Duodenal mucosa (tissue), 2 donors: ENCODE results near the gene RAP1GAP.
A peak's percentile ranks its signal among the peaks of the same experiment; 100 is the strongest.
"Not testable (repeated sequence)": the region's sequence is repeated elsewhere in the genome, so short reads cannot be mapped to it uniquely, and the experiment has no call there.

Source experiments
- H3K27ac ChIP-seq: one replicate; pipeline ENCODE4 v1.7.0; 2013; ENCODE audit warnings: low read depth, low read length
- H3K27me3 ChIP-seq, 2 donors: one replicate each; pipeline ENCODE4 v1.7.0; 2013; ENCODE audit warnings: low read length in 2 of 2, control low read depth in 1 of 2; ENCODE audit not compliant: insufficient read depth in 2 of 2, control insufficient read depth in 1 of 2
- H3K36me3 ChIP-seq, 2 donors: one replicate each; pipeline ENCODE4 v1.7.0; 2013; ENCODE audit warnings: low read length in 2 of 2, control low read depth in 1 of 2; ENCODE audit not compliant: insufficient read depth in 2 of 2, control insufficient read depth in 1 of 2
- H3K4me1 ChIP-seq, 2 donors: one replicate each; pipeline ENCODE4 v1.7.0; 2013; ENCODE audit warnings: low read length in 2 of 2, control low read depth in 1 of 2; ENCODE audit not compliant: insufficient read depth in 2 of 2, control insufficient read depth in 1 of 2
- H3K4me3 ChIP-seq, 2 donors: one replicate each; pipeline ENCODE4 v1.7.0; 2013; ENCODE audit warnings: low read length in 2 of 2, low read depth in 1 of 2
- H3K9ac ChIP-seq, 2 donors: one replicate each; pipeline ENCODE4 v1.7.0; 2013; ENCODE audit warnings: low read length in 2 of 2, low read depth in 1 of 2
- H3K9me3 ChIP-seq, 2 donors: one replicate each; pipeline ENCODE4 v1.7.0; 2013; ENCODE audit warnings: low read length in 2 of 2, control low read depth in 1 of 2; ENCODE audit not compliant: control insufficient read depth in 1 of 2

The RAP1GAP gene

GRCh38 chr1:21680381-21680780 is 11.2 kb upstream of the RAP1GAP start:
- H3K27me3 ChIP-seq = no peaks in the 10 kb centered on the region
- H3K9me3 ChIP-seq = no peaks in the 10 kb centered on the region
- no peak overlapping the region for H3K4me3 ChIP-seq
- peaks cover 3 to 23% of the 10 kb centered on the region in 2 donors for H3K36me3 ChIP-seq
- H3K4me1 ChIP-seq = no peaks in the 10 kb centered on the region
- no peak overlapping the region for H3K27ac ChIP-seq
- no peak overlapping the region for H3K9ac ChIP-seq

DNA sequence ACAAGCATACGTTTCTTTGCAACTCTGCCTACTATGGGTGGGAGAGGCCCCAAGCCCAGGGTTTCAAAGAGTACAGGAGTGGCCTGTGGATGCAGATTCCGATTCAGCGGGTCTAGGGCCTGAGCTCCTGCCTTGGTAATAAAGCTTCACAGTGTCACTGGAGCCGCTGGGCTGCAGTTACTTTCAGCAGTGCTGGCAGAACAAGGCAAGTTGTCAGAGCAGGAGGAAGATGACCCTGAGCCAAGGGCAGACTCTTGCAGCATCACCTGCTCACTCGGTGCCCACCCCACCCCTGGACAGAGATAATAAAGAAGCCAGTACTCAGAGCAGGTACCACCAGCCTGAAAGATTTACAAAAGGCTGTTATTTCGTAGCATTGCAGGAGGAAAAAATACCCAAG is 8.0 kb upstream of the RAP1GAP start:
- H3K36me3 ChIP-seq = peaks cover 3 to 17% of the 10 kb centered on the region in 2 donors
- H3K27ac ChIP-seq = no peak overlapping the region

DNA sequence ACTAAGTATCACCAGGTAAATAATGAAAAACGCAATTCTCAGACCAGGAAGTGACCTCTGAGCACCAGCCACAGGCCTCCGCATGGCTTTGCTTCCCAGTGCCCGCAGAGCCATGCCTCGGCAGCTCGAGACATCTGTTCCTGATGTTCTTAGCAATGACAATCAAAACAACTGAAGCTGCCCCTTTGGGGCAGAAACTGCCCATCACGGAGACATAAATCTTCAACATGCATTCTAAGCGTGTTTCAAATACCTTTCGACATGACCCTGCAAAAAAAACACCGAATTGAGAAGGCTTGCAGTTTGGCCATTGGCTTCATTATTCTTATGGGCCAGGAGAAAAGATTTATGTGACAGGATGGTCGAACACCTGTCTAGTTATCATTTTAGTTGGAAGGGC is 5.8 kb upstream of the RAP1GAP start:
- H3K27me3 ChIP-seq = peaks cover 3 to 14% of the 10 kb centered on the region in 2 donors
- peaks cover 3 to 11% of the 10 kb centered on the region in 2 donors for H3K36me3 ChIP-seq
- no peak overlapping the region for H3K9ac ChIP-seq
- no peak overlapping the region for H3K4me3 ChIP-seq
- no peaks in the 10 kb centered on the region for H3K9me3 ChIP-seq
- no peak overlapping the region for H3K27ac ChIP-seq
- peaks cover 8 to 12% of the 10 kb centered on the region in 2 donors for H3K4me1 ChIP-seq

More for the DNA sequence above, 8.0 kb upstream of the RAP1GAP start:
- H3K4me1 ChIP-seq = peaks cover 6 to 7% of the 10 kb centered on the region in 2 donors
- no peaks in the 10 kb centered on the region for H3K9me3 ChIP-seq
- no peak overlapping the region for H3K9ac ChIP-seq
- no peak overlapping the region for H3K4me3 ChIP-seq
- H3K27me3 ChIP-seq = no peaks in the 10 kb centered on the region

GRCh38 chr1:21673853-21674252 is 4.7 kb upstream of the RAP1GAP start:
- H3K9ac ChIP-seq, H3K27ac ChIP-seq, H3K4me3 ChIP-seq, H3K9me3 ChIP-seq: not testable (repeated sequence)
- peaks cover 11 to 19% of the 10 kb centered on the region in 2 donors for H3K4me1 ChIP-seq
- H3K27me3 ChIP-seq = peaks cover 3 to 16% of the 10 kb centered on the region in 2 donors
- H3K36me3 ChIP-seq = peaks cover 3 to 11% of the 10 kb centered on the region in 2 donors

GRCh38 chr1:21673277-21673780 is 4.2 kb upstream of the RAP1GAP start:
- H3K27me3 ChIP-seq = peaks cover 9 to 22% of the 10 kb centered on the region in 2 donors
- H3K9me3 ChIP-seq = no peaks in the 10 kb centered on the region
- H3K4me3 ChIP-seq = no peak overlapping the region
- H3K27ac ChIP-seq = no peak overlapping the region
- no peak overlapping the region for H3K9ac ChIP-seq
- peaks cover 3 to 6% of the 10 kb centered on the region in 2 donors for H3K36me3 ChIP-seq
- H3K4me1 ChIP-seq = peaks cover 16 to 24% of the 10 kb centered on the region in 2 donors

- no peak overlapping the region for H3K9ac ChIP-seq
Observed at GRCh38 chr1:21672478-21673276, 3.5 kb upstream of the RAP1GAP start.

DNA sequence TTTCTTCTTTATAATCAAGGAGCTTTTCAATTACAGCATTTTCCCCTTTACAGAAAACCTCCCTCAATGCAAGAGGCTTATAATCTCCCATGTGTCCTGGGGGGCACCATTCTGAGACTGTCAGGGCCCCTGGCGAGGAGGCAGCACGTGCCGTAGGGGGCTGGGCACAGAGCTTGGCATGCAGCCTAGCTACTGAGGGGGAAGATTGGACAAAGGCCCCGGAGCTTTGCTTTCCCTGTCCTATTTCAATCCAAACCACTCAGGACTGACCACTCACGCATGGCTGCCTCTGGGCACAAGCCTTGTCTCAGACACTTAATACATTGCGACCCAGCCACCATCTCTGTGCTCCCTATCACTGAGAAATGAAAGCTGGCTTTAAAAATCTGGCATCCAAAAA is 2.8 kb upstream of the RAP1GAP start:
- Histone ChIP-seq H3K27me3 (peaks cover 20 to 36% of the 10 kb centered on the region in 2 donors), H3K4me3 (no peak overlapping the region), H3K9ac (no peak overlapping the region), H3K36me3 (peaks cover 0 to under 1% of the 10 kb centered on the region in 2 donors), H3K9me3 (no peaks in the 10 kb centered on the region), H3K4me1 (peaks cover 16 to 27% of the 10 kb centered on the region in 2 donors), H3K27ac (no peak overlapping the region)

More at GRCh38 chr1:21672478-21673276, 3.5 kb upstream of the RAP1GAP start:
- Histone ChIP-seq H3K36me3 (peaks cover 3 to 5% of the 10 kb centered on the region in 2 donors), H3K27me3 (peaks cover 14 to 28% of the 10 kb centered on the region in 2 donors), H3K27ac (no peak overlapping the region), H3K4me3 (no peak overlapping the region), H3K4me1 (peaks cover 16 to 27% of the 10 kb centered on the region in 2 donors), H3K9me3 (no peaks in the 10 kb centered on the region)

DNA sequence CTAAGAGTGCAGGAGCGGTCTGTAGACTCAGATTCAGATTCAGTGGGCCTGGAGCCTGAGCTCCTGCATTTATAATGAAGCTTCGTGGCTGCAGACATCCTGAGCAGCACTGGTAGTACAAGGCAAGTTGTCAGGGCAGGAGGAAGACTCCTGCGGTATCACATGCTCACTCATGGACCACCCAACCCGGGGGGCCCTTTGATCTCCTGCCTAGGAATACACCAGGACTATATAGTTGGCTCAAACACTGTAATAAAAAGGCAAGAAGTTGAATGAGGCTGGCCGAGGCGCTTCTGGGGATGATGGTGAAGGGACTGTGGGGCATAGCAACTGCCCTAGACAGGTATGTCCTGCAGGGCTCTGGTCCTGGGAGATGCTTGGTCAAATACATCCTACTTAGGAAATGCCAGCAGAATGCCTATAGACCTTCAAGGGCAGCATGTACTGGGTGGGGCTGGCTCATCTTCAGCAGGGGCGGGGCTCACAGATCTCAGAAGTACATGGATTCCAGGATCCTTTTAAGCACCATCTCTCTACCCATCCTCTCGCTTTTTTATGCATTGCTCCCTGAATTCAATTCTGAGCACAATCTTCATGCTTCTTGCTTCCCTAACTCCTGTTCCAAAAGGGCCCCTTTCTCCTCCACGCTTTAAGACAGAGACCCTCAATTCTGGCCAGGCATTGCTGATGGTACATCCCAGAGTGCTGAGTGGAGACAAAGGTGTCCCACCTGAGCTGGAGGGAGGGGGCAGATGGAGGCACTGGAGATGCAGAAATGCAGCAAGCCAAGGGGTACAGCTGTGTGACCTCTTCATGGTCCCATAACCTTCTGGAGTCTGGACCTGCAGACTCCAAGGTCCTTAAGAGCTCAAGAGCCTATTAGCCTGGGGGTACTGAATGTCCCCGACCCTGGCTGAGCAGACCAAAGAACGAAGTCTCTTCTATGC is 2.1 kb upstream of the RAP1GAP start:
- H3K4me1 ChIP-seq = peaks cover 16 to 27% of the 10 kb centered on the region in 2 donors

DNA sequence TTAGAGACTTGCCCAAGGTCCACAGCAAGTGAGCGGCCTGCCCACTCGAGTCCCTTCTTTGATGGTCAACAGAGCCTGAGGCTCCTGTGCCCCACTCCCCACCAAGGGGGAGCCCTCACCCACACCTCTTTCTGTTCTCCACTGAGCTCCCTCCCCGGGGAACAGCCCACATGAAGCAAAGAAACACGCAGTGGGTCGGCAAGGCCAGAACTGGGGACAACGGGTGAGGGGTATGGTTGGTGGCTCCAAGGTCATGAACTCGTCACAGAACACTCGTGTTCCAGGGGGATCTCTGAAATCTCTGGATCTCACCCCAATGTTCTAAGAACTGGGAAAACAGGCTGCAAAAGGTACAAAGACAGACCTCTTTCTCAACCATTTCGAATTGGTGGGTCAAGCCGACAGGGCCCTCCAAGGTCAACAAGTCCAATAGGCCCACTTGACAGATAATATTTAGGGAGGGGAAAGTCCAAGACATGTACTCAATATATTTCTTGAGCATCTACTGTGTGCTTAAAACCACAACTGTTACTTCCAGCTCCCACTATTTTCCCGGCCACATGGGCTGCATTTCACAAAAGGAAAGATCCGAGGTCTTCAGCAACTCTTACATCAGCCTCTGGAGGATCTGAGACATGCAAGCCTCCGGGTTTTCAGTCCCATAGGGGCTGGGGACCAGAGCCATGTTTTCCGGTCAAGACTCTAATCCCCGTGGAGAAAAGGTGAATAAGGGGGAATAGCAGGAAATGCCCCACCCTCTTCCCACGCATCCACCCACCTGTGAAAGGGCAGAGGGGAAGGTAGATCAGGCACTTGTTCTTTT is 1.1 kb upstream of the RAP1GAP start:
- Histone ChIP-seq H3K27me3 (peaks cover 20 to 47% of the 10 kb centered on the region in 2 donors), H3K9ac (no peak overlapping the region), H3K4me3 (peak overlapping the region in 1 of 2 donors; percentile 59), H3K27ac (no peak overlapping the region), H3K4me1 (peaks cover 16 to 27% of the 10 kb centered on the region in 2 donors), H3K36me3 (no peaks in the 10 kb centered on the region), H3K9me3 (no peaks in the 10 kb centered on the region)

More for the DNA sequence above, 2.1 kb upstream of the RAP1GAP start:
- Histone ChIP-seq H3K36me3 (no peaks in the 10 kb centered on the region), H3K4me3 (no peak overlapping the region), H3K9ac (no peak overlapping the region), H3K9me3 (no peaks in the 10 kb centered on the region), H3K27me3 (peaks cover 20 to 43% of the 10 kb centered on the region in 2 donors), H3K27ac (no peak overlapping the region)
